WI38 (cell line): ENCODE results near the gene LAMB4.

ENCODE experiments used
- H3K4me3 ChIP-seq: 2 replicates; pipeline ENCODE4 v1.5.1; 2011; ENCODE audit warnings: low read depth, mild to moderate bottlenecking, control low read depth, low read length
- TF ChIP-seq, protein P1 (sequence below): IDR thresholded peaks from 2 replicates; pipeline ENCODE4 v1.5.1; 2012; ENCODE audit warnings: low read depth, mild to moderate bottlenecking, control low read depth, low read length

The LAMB4 gene

DNA sequence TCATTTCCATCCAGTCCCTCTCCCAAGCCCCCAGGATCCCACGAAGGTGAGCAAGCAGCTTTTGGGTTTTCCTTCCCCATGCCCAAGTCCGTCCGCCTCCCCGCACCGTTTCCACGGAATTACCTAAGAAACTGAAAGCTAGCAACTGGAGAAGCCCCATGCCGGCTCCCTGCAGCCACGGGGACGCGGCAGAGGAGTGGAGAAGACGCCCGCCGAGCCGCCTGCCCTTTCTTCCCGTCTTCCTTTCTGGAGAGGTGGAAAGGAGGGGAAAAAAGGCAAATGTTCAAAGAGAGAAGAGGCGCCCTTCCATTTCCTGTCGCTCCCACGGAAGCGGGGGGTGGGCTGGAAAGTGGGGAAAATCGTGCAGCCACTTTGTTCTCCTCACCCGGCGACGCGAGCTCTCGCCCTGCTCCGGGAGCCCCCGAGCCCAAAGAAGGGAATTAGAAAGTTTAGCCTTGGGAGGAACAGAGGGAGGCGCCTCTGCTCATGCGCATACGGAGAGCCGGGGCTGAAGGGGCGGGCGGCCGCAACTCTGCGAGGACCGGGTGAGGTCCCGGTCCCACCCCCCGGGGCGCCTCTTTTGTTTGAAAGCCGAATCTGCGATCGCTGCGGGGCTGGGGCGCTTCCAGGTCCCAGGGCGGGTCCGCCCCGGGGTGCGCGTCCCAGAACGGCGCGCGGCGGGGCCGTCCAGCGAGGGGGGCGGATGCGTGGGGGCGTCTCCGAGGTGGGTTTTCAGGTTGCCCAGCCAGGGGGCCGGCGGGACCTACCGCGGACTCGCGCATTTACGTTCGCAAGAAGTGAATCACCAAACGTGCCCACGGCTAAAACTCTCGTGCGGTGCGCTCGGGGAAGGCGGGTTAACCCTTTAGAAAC lies 127.2 kb downstream of the LAMB4 start, which contains the start of gene LAMB1:
LAMB1 (minus strand) TSS at position 436 of the 873 bp plus-strand sequence; CDS start at position 160, 276 bp downstream.
- peak within 1 kb of the TSS; percentile 75 for H3K4me3 ChIP-seq
- TF ChIP-seq, protein P1, sequence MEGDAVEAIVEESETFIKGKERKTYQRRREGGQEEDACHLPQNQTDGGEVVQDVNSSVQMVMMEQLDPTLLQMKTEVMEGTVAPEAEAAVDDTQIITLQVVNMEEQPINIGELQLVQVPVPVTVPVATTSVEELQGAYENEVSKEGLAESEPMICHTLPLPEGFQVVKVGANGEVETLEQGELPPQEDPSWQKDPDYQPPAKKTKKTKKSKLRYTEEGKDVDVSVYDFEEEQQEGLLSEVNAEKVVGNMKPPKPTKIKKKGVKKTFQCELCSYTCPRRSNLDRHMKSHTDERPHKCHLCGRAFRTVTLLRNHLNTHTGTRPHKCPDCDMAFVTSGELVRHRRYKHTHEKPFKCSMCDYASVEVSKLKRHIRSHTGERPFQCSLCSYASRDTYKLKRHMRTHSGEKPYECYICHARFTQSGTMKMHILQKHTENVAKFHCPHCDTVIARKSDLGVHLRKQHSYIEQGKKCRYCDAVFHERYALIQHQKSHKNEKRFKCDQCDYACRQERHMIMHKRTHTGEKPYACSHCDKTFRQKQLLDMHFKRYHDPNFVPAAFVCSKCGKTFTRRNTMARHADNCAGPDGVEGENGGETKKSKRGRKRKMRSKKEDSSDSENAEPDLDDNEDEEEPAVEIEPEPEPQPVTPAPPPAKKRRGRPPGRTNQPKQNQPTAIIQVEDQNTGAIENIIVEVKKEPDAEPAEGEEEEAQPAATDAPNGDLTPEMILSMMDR: no peak

DNA sequence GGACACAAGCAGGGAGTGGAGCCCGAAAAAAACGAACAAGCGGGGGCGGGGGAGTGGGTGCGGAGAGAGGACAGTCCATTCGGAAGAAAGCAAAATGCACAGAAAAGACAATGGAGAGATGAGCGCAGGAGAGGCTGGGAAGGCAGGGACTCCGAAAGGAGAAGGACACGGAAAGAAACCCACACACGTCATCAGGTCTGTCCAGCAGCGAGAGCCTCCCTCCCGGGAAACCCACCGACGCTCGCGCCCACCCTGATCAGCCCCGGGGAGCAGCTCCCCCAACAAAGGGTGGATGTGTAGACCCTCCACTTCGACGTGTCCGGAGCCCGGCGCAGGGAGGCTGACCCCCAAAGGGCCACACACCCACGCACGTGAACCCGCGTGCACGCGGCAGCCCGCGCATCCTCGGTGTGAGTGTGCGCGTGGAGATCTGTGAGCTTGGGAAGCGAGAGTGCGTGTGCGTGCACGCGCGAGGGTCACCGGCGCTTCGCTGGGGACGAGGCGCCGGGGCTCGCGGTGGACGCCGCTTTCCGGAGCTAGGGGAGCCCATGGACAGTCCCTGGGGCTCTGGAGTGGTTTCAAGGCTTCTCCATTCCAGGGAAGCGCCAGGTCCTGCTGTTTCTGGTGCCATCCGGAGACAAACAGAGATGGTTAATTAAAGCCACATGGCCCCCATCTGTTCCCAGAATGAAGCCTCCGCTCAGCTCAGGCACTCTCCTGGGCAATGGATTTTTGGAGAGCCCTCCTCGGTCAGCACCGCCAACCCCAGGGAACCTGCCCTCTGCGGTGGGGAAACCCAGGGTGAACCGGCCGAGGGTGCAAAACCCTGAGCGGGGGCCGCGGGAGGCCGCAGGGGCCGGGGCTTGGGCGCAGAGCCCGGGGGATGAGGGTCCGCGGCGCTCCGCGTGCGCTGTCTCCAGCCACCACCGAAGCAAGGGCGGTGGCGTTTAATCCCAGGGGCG lies 128.1 kb downstream of the LAMB4 start:
- TF ChIP-seq, protein P1: no peak
- peak overlapping the region; percentile 75 for H3K4me3 ChIP-seq

DNA sequence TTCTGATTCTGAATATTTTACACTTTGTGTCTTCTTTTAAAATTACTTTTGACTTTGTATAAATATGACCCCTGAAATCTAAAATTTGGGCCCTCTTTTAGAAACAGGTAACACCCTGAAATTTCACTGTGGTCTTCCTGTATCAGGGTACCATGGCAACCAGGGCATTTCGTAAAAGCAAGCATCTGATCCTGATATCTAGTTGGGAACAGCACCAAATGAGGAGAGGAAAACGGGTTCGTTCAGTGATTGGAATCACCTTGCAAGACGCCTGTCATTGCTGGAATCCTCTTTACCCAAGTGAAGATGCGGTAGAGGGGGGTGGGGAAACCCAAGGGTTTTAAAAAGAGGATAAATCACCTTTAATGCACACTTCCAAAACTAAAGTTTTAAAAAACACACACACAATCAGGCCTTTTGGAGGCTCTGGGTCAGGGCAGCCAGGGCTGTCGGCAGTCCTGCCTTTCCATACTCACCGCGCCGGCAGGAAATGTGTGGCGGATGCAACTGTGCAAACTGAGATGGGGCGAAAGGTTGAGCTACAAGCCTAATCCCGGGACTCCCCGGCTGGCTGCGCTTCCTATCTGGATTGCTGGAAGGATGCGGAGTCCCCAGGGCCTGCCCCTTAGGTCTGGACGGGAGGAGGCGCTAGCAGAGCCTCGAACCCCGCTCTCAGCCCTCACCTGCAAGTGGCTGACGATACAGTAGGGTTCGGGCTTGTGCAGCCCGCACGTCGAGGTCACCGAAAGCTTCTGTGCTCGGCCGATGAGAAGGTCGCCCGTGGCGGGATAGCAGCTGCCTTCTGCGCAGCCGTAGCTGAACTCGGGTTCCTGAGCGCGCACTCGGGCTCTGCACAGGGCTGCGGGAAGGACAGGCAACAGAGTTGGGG lies 129.0 kb downstream of the LAMB4 start:
- TF ChIP-seq, protein P1: peak; percentile 28
- peak overlapping the region; percentile 75 for H3K4me3 ChIP-seq

DNA sequence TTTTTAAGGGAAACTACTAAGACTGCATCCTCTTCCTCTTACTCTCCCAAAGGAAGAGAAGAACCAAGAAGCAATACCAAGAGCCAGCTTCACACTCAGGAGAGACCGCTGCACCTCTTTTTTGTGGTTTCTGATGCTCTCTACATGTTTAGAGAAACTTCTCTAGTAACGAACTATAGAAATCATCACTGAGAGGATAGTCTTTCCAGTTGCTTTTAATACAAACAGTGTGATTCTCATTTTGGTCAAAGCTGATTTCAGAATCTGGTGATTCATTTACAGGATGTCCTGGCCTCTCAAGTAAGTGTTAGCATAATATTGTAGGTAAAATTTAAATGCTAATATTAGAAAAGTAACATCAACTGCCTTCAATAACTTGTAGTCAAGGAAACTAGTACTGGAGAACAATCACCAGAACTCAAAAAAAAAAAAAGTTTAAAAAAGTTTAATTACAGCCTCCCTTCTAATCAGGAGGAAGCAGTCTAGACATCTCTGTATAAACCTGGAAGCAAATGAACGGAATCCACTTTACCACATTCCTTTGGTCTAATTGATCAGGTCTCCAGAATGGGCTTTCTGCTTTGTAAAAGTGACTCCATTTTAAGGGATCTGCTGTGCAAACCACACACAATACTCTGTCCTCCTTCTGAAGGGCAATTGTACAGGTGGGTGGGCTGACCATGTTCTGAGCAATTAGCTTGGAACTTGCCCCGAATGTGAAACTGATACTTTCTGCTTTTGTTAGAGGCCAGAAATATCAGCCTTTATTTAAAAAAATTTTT lies 130.2 kb downstream of the LAMB4 start:
- peak overlapping the region; percentile 75 for H3K4me3 ChIP-seq
- TF ChIP-seq, protein P1: no peak

DNA sequence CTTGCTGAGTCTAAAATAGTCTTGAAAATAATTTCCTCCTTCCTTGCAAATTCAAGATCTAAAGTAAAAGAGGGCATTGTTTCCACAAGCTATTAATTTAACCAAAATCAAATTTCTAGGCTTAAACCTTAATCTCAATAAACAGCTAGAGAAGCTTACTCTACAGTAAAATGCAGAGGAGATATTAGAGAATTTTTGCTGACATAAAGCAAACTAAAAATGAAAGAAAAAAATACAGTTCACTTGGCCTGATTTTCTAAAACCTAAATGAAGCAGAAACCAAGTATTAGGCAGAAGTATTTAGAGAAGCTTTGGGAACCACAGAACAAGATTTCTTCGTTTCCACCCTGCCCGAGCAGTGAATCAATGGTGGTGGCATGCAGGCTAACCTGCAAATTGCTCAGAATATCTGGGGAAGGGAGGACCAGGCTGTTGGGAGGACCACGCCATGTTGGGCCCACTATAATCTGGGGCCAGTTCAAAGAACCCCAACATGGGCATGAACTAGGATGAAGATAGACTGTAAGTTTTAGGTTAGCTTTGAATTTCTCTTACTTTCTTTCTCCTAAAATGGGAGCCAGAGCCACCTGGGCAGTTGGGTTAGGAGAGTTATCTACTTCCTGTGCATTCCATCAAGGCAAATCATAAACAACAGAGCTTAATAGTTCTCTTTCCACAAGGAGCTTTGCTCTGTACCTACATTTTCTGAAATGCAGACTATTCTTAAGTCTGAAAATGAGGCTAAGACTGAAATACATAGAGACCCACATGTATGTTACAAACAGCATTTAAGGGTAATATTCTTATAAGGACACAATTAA lies 131.3 kb downstream of the LAMB4 start:
- TF ChIP-seq, protein P1: no peak
- H3K4me3 ChIP-seq: peak overlapping the region; percentile 75; the same call in 1 of the 2 replicates
